ENCODE measurements around the gene RPL27.
"Not testable (repeated sequence)": the region's sequence is repeated elsewhere in the genome, so short reads cannot be mapped to it uniquely, and the experiment has no call there.

Gene RPL27

GRCh38 chr17:42997984-42998938 lies at the start of gene RPL27:
RPL27 (plus strand) TSS chr17:42998419; CDS start chr17:42998751, 332 bp downstream.
- peak; percentile 99 for DNase-seq (ENCODE audit: low read depth, low spot score)

- DNase-seq (ENCODE audit: low read depth, low spot score) = no peak
Observed at GRCh38 chr17:42950044-42950783, 48.0 kb upstream of the RPL27 start.

- no peak for DNase-seq (ENCODE audit: low read depth, low spot score)
Observed at GRCh38 chr17:42953669-42954068, 44.5 kb upstream of the RPL27 start.

- DNase-seq (ENCODE audit: low read depth, low spot score) = peak; percentile 86
Observed at GRCh38 chr17:42964161-42964932, 33.9 kb upstream of the RPL27 start, which contains the start of gene AARSD1. AARSD1 (minus strand) TSS chr17:42964454; CDS start chr17:42964440, 14 bp downstream.

GRCh38 chr17:42967925-42968324 lies 30.3 kb upstream of the RPL27 start:
- no peak for DNase-seq (ENCODE audit: low read depth, low spot score)

GRCh38 chr17:42969001-42969581 lies 29.1 kb upstream of the RPL27 start:
- DNase-seq (ENCODE audit: low read depth, low spot score) = no peak

- no peak for DNase-seq (ENCODE audit: low read depth, low spot score)
Observed at GRCh38 chr17:42971589-42971988, 26.6 kb upstream of the RPL27 start.

GRCh38 chr17:42973323-42973722 lies 24.9 kb upstream of the RPL27 start:
- not testable (repeated sequence) for DNase-seq (ENCODE audit: low read depth, low spot score)

GRCh38 chr17:42975265-42975664 lies 23.0 kb upstream of the RPL27 start:
- DNase-seq (ENCODE audit: low read depth, low spot score) = no peak

- not testable (repeated sequence) for DNase-seq (ENCODE audit: low read depth, low spot score)
Observed at GRCh38 chr17:42975701-42976100, 22.5 kb upstream of the RPL27 start.

GRCh38 chr17:42979511-42980273 lies 18.5 kb upstream of the RPL27 start, which contains the start of gene PTGES3L:
PTGES3L (minus strand) TSS chr17:42980080; CDS start chr17:42980053, 27 bp downstream.
- no peak for DNase-seq (ENCODE audit: low read depth, low spot score)

GRCh38 chr17:42980274-42980765 lies 17.9 kb upstream of the RPL27 start, which contains the start of gene RUNDC1:
RUNDC1 (plus strand) TSS chr17:42980565; CDS start chr17:42980577, 12 bp downstream.
- DNase-seq (ENCODE audit: low read depth, low spot score) = peak; percentile 55

GRCh38 chr17:42980766-42981397 lies 17.3 kb upstream of the RPL27 start:
- no peak for DNase-seq (ENCODE audit: low read depth, low spot score)

- no peak for DNase-seq (ENCODE audit: low read depth, low spot score)
Observed at GRCh38 chr17:42982266-42982665, 16.0 kb upstream of the RPL27 start.

- no peak for DNase-seq (ENCODE audit: low read depth, low spot score)
Observed at GRCh38 chr17:42985225-42985624, 13.0 kb upstream of the RPL27 start.

- no peak for DNase-seq (ENCODE audit: low read depth, low spot score)
Observed at GRCh38 chr17:42989141-42989540, 9.1 kb upstream of the RPL27 start.

- no peak for DNase-seq (ENCODE audit: low read depth, low spot score)
Observed at GRCh38 chr17:42989726-42990652, 8.2 kb upstream of the RPL27 start.

GRCh38 chr17:42991471-42991870 lies 6.7 kb upstream of the RPL27 start:
- no peak for DNase-seq (ENCODE audit: low read depth, low spot score)
